ENCODE results near the gene PHF2. TPM values are rescaled to one million over a fixed set of nuclear protein-coding genes. Genes with fewer than 3 reads are reported as not detected.

The PHF2 gene
- total RNA-seq, 2 donors from 2014 or later, result 32.4 to 32.9 TPM

- no peak for TF ChIP-seq POLR2AphosphoS5 (IDR thresholded peaks at IDR 0.05)
- TF ChIP-seq CTCF (IDR thresholded peaks at IDR 0.05), result no peak
- TF ChIP-seq POLR2A (IDR thresholded peaks at IDR 0.05), result no peak
- Histone ChIP-seq H3K9me3 (no peaks in the 10 kb centered on the region), H3K27me3 (replicated peaks; ENCODE audit: insufficient read depth) (no peaks in the 10 kb centered on the region), H3K36me3 (peaks cover 4 to 15% of the 10 kb centered on the region in 2 donors), H3K4me3 (no peak overlapping the region), H3K27ac (no peak overlapping the region), H3K4me1 (replicated peaks) (no peaks in the 10 kb centered on the region)
- no peak for DNase-seq (ENCODE audit: low spot score)
- intact Hi-C loops (cut with DNase I), result no loop called here
- 92% methylated on average over 28 of the region's 28 CpGs for WGBS
Measured at GRCh38 chr9:93645149-93645889, 68.9 kb downstream of the PHF2 start.

DNA sequence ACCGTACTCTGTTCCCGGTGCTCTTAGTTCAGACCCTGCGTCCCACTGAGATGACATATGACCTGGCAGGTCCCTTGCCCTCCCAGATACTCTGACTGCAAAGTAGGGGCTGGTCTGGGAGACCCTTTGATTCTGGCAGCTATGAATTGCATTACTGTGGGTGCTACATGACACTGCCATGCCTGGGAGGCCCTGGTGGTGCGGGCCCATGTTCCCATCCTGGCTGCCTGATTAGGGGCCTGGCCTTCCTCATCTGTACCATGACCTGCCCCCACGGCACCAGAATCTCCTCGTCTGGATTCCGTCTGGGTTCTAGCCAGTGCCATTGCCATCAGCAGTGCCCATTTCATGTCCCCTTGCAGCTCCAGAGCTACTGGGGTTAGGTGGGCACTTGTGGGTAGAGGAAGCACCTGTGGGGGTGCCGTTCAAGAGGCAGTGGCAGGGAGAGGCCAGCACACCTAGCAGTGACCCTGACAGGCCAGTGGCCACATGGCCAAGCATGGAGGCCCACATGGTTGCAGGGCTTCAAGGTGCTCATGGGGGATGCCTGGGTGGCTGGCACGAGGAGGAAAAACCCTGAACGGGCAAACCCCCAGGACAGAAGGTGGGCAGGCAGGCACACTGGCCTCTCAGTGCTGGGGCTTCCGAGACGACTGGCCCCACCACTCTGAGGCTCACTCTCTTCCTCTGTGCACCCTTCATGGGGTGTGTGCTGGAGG, 69.7 kb downstream of the PHF2 start:
- no peak overlapping the region for H3K4me3 ChIP-seq
- peaks cover 7 to 15% of the 10 kb centered on the region in 2 donors for H3K36me3 ChIP-seq
- H3K4me1 ChIP-seq (replicated peaks), result no peaks in the 10 kb centered on the region
- H3K9me3 ChIP-seq, result no peaks in the 10 kb centered on the region
- no peak for DNase-seq (ENCODE audit: low spot score)
- intact Hi-C loops (cut with DNase I), result no loop called here
- WGBS, result 92% methylated on average over 12 of the region's 12 CpGs
- no peak overlapping the region for H3K27ac ChIP-seq
- H3K27me3 ChIP-seq (replicated peaks; ENCODE audit: insufficient read depth), result no peaks in the 10 kb centered on the region
- TF ChIP-seq POLR2A (IDR thresholded peaks at IDR 0.05) (no peak), CTCF (IDR thresholded peaks at IDR 0.05) (no peak), POLR2AphosphoS5 (IDR thresholded peaks at IDR 0.05) (no peak)

DNA sequence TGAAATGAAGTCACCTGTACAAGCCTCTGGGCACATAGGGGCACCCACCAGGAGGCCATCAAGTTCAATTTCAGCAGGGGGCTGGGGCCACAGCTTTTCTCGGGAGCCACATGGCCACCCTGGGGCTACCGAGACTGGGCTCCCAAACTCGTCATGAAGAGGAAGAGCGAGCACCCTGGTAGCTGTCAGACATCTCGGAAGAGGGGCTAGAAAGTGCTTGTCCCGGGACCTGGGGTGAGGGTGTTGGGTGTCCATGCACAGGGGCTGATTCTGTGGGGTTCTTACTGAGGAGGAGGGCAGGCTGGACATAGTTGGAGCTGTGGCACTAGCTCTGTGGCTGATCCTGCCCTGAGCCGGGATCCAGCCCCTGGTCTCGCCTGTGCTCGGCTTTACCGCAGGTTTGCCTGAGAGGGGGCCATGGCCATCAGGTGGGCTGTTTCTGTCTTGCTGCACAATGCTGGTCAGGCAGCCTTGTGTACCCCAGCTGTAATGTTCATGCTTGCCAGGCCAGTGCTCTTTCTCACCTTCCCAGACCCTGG, 70.3 kb downstream of the PHF2 start:
- H3K4me1 ChIP-seq (replicated peaks), result no peaks in the 10 kb centered on the region
- 96% methylated on average over 10 of the region's 10 CpGs for WGBS
- H3K36me3 ChIP-seq, result peaks cover 7 to 15% of the 10 kb centered on the region in 2 donors
- no peak for DNase-seq (ENCODE audit: low spot score)
- intact Hi-C loops (cut with DNase I), result no loop called here
- H3K27ac ChIP-seq, result no peak overlapping the region
- H3K27me3 ChIP-seq (replicated peaks; ENCODE audit: insufficient read depth), result no peaks in the 10 kb centered on the region
- TF ChIP-seq POLR2A (IDR thresholded peaks at IDR 0.05), result no peak
- TF ChIP-seq CTCF (IDR thresholded peaks at IDR 0.05), result no peak
- no peak for TF ChIP-seq POLR2AphosphoS5 (IDR thresholded peaks at IDR 0.05)
- no peaks in the 10 kb centered on the region for H3K9me3 ChIP-seq
- no peak overlapping the region for H3K4me3 ChIP-seq

- Histone ChIP-seq H3K4me3 (no peak overlapping the region), H3K27ac (no peak overlapping the region), H3K4me1 (replicated peaks) (no peaks in the 10 kb centered on the region), H3K9me3 (no peaks in the 10 kb centered on the region), H3K36me3 (peaks cover 7 to 15% of the 10 kb centered on the region in 2 donors), H3K27me3 (replicated peaks; ENCODE audit: insufficient read depth) (no peaks in the 10 kb centered on the region)
- intact Hi-C loops (cut with DNase I), result no loop called here
- WGBS, result 87% methylated on average over 5 of the region's 5 CpGs
- TF ChIP-seq CTCF (IDR thresholded peaks at IDR 0.05) (no peak), POLR2AphosphoS5 (IDR thresholded peaks at IDR 0.05) (no peak), POLR2A (IDR thresholded peaks at IDR 0.05) (no peak)
- DNase-seq (ENCODE audit: low spot score), result no peak
Measured at GRCh38 chr9:93648181-93648580, 71.8 kb downstream of the PHF2 start.
